GM13976 (cell line): ENCODE data around the gene FRG2B.

Source experiments
- DNase-seq: peaks from one replicate; pipeline ENCODE4 v3.0.0; 2012; ENCODE audit warnings: low spot score
- CTCF ChIP-seq: IDR thresholded peaks from 2 replicates; pipeline ENCODE4 v1.5.1; 2012; ENCODE audit warnings: borderline replicate concordance, mild to moderate bottlenecking; ENCODE audit not compliant: insufficient read depth; ENCODE audit errors: extremely low read depth, missing control alignments, control extremely low read depth
- in situ Hi-C: fragments of 300-500 bp; cut with MboI; formaldehyde crosslinking; loops from one replicate; pipeline ENCODE4 v1.12.0; 2022; ENCODE audit warnings: low sequenced_read_pairs, mixed read lengths, inconsistent platforms; ENCODE audit not compliant: unreplicated experiment

FRG2B gene

GRCh38 chr10:133618851-133619250 lies 7.7 kb downstream of the FRG2B start:
- no peak for TF ChIP-seq CTCF
- DNase-seq = no peak
- in situ Hi-C loops = no loop called here

- in situ Hi-C loops = no loop called here
- no peak for TF ChIP-seq CTCF
- DNase-seq = no peak
Observed at GRCh38 chr10:133617196-133617595, 9.4 kb downstream of the FRG2B start.

GRCh38 chr10:133616371-133617130 lies 10.0 kb downstream of the FRG2B start:
- no peak for DNase-seq
- no peak for TF ChIP-seq CTCF
- in situ Hi-C loops = no loop called here

- DNase-seq = no peak
- in situ Hi-C loops = no loop called here
- TF ChIP-seq CTCF = no peak
Observed at GRCh38 chr10:133614830-133615580, 11.6 kb downstream of the FRG2B start.

GRCh38 chr10:133613699-133614098 lies 12.9 kb downstream of the FRG2B start:
- TF ChIP-seq CTCF = no peak
- DNase-seq = no peak
- in situ Hi-C loops = no loop called here

GRCh38 chr10:133611079-133611478 lies 15.5 kb downstream of the FRG2B start:
- in situ Hi-C loops = no loop called here
- no peak for TF ChIP-seq CTCF
- DNase-seq = no peak
